ENCODE results near the gene DUOXA1.

Gene DUOXA1, protein sequence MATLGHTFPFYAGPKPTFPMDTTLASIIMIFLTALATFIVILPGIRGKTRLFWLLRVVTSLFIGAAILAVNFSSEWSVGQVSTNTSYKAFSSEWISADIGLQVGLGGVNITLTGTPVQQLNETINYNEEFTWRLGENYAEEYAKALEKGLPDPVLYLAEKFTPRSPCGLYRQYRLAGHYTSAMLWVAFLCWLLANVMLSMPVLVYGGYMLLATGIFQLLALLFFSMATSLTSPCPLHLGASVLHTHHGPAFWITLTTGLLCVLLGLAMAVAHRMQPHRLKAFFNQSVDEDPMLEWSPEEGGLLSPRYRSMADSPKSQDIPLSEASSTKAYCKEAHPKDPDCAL

DNA sequence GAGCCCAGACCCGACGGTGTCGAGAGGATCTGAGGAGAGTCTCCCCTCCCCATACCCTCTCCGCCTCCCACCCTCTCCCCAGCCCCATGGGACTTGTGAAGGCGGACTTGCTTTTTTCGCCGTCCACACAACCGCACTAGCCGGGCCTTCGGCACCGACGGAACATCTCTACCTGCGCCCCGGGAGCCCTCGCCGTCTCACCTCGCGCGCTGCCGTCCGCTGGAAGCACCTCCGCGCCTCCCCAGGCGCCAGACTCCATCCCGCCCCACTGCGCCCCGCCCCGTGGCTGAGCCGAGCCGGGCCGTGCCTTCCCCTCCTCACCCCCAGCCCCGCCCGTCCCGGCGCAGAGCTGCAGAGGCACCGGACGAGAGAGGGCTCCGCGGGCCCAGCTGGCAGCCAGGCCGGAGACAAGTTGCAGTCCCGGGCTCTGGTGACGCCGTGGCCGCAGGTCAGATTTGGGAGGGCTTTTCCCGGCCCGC, at the start of gene DUOXA1, which contains the start of gene DUOX1:
DUOXA1 (minus strand) TSS at position 229 of the 479 bp plus-strand sequence. CDS start 6,865 bp downstream, outside the sequence.
DUOX1 (plus strand) TSS at position 344 of the 479 bp plus-strand sequence. CDS start 1,973 bp downstream, outside the sequence.
- peaks cover 7% of the 10 kb centered on the region for H3K4me1 Mint-ChIP-seq
- H3K27ac Mint-ChIP-seq = no peak within 1 kb of the TSS
- DNase-seq (ENCODE audit: low spot score in 2 of 2) (no peak), ATAC-seq (peak; percentile 54)
- peak within 1 kb of the TSS; percentile 23 for H3K4me3 Mint-ChIP-seq
- no peaks in the 10 kb centered on the region for H3K36me3 Mint-ChIP-seq
- no peaks in the 10 kb centered on the region for H3K9me3 Mint-ChIP-seq

- H3K36me3 Mint-ChIP-seq = peaks cover 42% of the 10 kb centered on the region
- ATAC-seq = no peak
- no peak for DNase-seq (ENCODE audit: low spot score in 2 of 2)
- no peak overlapping the region for H3K4me3 Mint-ChIP-seq
- peaks cover 21% of the 10 kb centered on the region for H3K4me1 Mint-ChIP-seq
- H3K27ac Mint-ChIP-seq = no peak overlapping the region
- H3K9me3 Mint-ChIP-seq = no peaks in the 10 kb centered on the region
Measured at GRCh38 chr15:45177285-45177684, 47.6 kb upstream of the DUOXA1 start.

GRCh38 chr15:45174577-45174976, 44.9 kb upstream of the DUOXA1 start:
- ATAC-seq (no peak), DNase-seq (ENCODE audit: low spot score in 2 of 2) (no peak)
- H3K36me3 Mint-ChIP-seq = peaks cover 37% of the 10 kb centered on the region
- no peak overlapping the region for H3K4me3 Mint-ChIP-seq
- H3K9me3 Mint-ChIP-seq = no peaks in the 10 kb centered on the region
- H3K4me1 Mint-ChIP-seq = peaks cover under 1% of the 10 kb centered on the region
- peak overlapping the region; percentile 46 for H3K27ac Mint-ChIP-seq

GRCh38 chr15:45174069-45174468, 44.4 kb upstream of the DUOXA1 start:
- no peak for ATAC-seq
- Mint-ChIP-seq H3K9me3 (no peaks in the 10 kb centered on the region), H3K4me1 (no peaks in the 10 kb centered on the region), H3K27ac (no peak overlapping the region), H3K4me3 (no peak overlapping the region), H3K36me3 (peaks cover 37% of the 10 kb centered on the region)
- DNase-seq (ENCODE audit: low spot score in 2 of 2) = no peak

DNA sequence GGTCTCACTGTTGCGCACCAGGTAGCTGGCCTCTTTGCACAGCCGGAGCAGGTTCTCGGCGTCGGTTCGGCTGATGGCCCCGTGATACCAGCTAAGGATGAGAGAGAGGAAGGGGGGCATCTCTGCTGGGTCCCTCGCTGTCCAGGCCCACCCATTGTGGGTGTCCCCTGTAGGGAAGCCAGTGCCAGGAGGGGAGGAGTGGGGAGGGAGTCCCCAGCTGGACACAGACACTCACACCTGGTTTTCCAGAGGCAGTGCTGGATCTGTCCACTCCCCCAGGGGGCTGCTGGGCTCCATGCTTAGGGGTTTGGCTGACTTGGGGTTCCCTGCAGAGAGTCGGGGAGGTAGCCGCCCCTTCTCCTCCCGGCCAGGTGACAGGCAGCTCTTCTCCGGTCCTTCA, 42.2 kb upstream of the DUOXA1 start:
- Mint-ChIP-seq H3K4me1 (peaks cover 13% of the 10 kb centered on the region), H3K9me3 (no peaks in the 10 kb centered on the region), H3K36me3 (peaks cover 38% of the 10 kb centered on the region), H3K27ac (no peak overlapping the region), H3K4me3 (no peak overlapping the region)
- no peak for ATAC-seq
- no peak for DNase-seq (ENCODE audit: low spot score in 2 of 2)

DNA sequence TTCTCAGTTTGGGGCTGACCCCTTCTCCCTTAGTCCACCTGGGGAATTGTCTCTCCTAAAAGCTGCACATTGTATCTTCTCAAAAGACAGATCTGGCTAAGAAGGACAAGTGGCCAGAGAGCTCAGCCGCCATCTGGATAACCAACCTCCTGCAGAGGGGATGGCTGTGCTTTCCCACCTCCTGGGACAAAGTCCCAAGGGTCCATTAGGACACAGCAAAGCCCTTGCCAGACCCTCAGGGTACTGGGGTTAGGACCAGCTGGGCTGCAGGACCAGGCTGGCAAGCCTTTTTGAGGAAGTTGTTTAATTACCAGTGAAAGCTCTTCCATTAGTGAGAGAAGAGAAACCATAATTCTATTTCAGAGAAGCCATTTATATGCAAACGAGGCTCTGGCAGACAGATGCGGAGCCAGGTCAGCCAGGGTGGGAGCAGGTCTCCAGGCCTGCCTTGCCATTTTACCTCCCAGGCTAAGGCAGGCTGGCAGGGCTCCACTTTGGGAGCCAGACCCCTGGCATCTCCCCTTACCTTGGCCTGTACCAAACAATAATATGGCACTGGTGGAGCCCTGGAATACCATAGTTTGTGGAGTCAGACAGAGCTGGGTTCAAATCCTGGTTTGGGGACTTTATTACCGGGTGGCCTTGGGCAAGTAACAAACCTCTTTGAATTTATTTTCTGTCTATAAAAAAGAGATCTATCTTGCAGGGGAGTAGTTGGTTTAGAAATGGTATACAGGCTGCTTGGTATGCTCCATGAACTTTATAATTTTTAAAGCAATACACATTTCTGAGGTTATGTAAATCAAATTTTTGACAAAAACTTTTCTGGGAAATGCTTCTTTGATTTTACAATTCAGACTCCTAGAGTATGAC, 40.2 kb upstream of the DUOXA1 start:
- no peak overlapping the region for H3K27ac Mint-ChIP-seq
- peaks cover 30% of the 10 kb centered on the region for H3K36me3 Mint-ChIP-seq
- no peak overlapping the region for H3K4me3 Mint-ChIP-seq
- H3K9me3 Mint-ChIP-seq = no peaks in the 10 kb centered on the region
- no peak for ATAC-seq
- no peak for DNase-seq (ENCODE audit: low spot score in 2 of 2)
- H3K4me1 Mint-ChIP-seq = peaks cover 27% of the 10 kb centered on the region

DNA sequence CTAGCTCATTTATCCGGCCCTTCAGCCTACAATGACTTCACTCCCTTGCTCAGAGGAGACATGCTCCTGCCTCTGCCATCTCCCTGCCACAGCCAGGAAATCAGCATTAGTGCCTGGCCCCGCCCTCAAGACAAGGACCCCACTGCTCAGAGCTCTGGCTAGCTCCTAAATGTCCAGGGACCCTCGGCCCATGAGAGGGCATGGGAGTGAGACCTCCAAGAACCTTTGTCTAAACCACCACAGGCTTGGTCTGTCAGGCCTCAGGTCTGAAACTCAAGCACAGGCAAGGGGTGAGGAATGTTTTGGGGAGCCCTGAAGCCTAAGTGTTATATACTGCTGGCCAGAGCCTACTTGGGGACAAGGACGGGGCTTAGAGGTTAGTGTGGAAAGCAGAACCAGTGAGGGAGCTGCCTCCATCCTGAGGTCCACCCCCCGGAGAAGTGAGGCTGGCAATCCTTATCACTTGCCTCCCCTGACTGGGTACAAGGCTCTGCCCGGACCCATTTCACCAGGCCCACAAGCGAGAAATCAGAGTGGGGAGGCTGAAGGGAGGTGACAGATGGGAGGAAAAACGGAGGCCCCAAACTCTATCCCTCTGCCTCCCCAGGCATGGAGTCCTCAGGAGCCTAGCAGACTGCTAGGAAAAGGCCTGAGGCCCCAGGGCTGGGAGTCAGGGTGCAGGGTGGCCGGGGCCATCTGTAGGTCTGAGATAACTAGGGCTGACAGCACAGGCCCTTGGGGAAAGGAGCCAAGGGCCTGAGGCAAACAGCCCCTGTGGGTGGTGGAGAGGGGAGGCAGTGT, 39.3 kb upstream of the DUOXA1 start:
- no peaks in the 10 kb centered on the region for H3K9me3 Mint-ChIP-seq
- peak overlapping the region; percentile 64 for H3K4me3 Mint-ChIP-seq
- peaks cover 29% of the 10 kb centered on the region for H3K36me3 Mint-ChIP-seq
- DNase-seq (ENCODE audit: low spot score in 2 of 2) (no peak), ATAC-seq (no peak)
- H3K27ac Mint-ChIP-seq = peak overlapping the region; percentile 90
- peaks cover 30% of the 10 kb centered on the region for H3K4me1 Mint-ChIP-seq

GRCh38 chr15:45168286-45168685, 38.6 kb upstream of the DUOXA1 start:
- ATAC-seq (no peak), DNase-seq (ENCODE audit: low spot score in 2 of 2) (no peak)
- H3K4me3 Mint-ChIP-seq = peak overlapping the region; percentile 64
- H3K4me1 Mint-ChIP-seq = peaks cover 32% of the 10 kb centered on the region
- peak overlapping the region; percentile 90 for H3K27ac Mint-ChIP-seq
- H3K9me3 Mint-ChIP-seq = no peaks in the 10 kb centered on the region
- peaks cover 34% of the 10 kb centered on the region for H3K36me3 Mint-ChIP-seq

DNA sequence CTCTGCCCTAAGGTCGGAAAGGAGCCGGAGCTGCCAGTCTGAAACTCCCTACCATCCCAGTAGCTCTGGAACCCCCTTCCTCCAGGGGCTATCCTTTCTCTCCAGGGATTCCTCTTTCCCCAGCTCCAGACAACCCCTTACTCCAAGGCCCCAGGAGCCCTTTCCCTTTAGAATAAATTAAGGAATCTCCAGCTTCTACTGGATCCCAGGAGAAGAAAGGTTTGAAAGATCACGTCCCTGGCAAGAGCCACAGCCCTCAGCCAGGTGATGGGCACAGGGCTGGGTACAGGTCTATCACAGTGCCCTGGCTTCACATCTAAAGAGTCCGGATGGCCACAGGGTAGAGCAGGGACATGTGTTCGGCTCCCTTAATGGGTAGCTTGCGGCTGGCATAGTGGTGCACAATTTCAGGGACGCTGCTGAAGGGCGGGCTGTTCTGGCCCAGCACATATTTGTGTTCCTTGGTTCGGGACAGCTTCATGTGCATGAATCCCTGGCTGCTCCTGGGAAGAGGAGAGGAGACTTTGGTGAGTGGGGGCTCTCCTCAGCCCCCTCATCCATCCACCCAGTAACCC, 38.0 kb upstream of the DUOXA1 start:
- Mint-ChIP-seq H3K4me3 (peak overlapping the region; percentile 64), H3K4me1 (peaks cover 38% of the 10 kb centered on the region), H3K9me3 (no peaks in the 10 kb centered on the region), H3K36me3 (peaks cover 38% of the 10 kb centered on the region), H3K27ac (peak overlapping the region; percentile 90)
- no peak for DNase-seq (ENCODE audit: low spot score in 2 of 2)
- ATAC-seq = no peak

- peaks cover 40% of the 10 kb centered on the region for H3K4me1 Mint-ChIP-seq
- peak; percentile 93 for ATAC-seq
- peak overlapping the region; percentile 90 for H3K27ac Mint-ChIP-seq
Measured at GRCh38 chr15:45166834-45167630, 37.4 kb upstream of the DUOXA1 start.

DNA sequence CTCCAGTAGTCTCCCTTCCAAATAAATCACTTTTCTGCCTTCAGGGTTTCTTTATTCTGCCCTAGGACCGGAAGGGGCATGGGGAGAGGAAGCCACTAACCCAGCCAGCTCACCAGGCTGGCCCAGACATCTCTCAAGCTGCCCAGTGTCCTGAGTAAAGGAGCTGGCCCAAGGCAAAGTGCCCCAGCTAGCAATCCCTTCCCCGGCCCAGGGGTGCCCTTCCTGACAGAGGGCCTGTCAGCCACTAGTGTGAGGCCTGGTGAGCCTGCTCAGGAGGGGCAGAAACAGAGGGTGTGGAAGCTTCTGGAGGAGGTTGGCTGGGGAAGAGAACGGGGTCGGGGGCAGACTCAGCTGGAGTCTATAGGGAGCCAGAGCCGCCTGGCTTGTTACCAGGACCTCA, 35.9 kb upstream of the DUOXA1 start:
- H3K27ac Mint-ChIP-seq = peak overlapping the region; percentile 84
- ATAC-seq = no peak
- H3K4me1 Mint-ChIP-seq = peaks cover 44% of the 10 kb centered on the region
- H3K4me3 Mint-ChIP-seq = peak overlapping the region; percentile 64
- no peak for DNase-seq (ENCODE audit: low spot score in 2 of 2)
- peaks cover 60% of the 10 kb centered on the region for H3K36me3 Mint-ChIP-seq
- no peaks in the 10 kb centered on the region for H3K9me3 Mint-ChIP-seq

More at GRCh38 chr15:45166834-45167630, 37.4 kb upstream of the DUOXA1 start:
- Mint-ChIP-seq H3K9me3 (no peaks in the 10 kb centered on the region), H3K4me3 (peak overlapping the region; percentile 64), H3K36me3 (peaks cover 45% of the 10 kb centered on the region)
- peak; percentile 72 to 93 for DNase-seq (ENCODE audit: low spot score in 2 of 2)

- Mint-ChIP-seq H3K27ac (peak overlapping the region; percentile 84), H3K9me3 (no peaks in the 10 kb centered on the region), H3K4me1 (peaks cover 50% of the 10 kb centered on the region), H3K4me3 (peak overlapping the region; percentile 64), H3K36me3 (peaks cover 66% of the 10 kb centered on the region)
- ATAC-seq = no peak
- DNase-seq (ENCODE audit: low spot score in 2 of 2) = no peak
Measured at GRCh38 chr15:45164914-45165313, 35.2 kb upstream of the DUOXA1 start.

GRCh38 chr15:45163508-45163856, 33.8 kb upstream of the DUOXA1 start:
- Mint-ChIP-seq H3K9me3 (no peaks in the 10 kb centered on the region), H3K27ac (peak overlapping the region; percentile 60), H3K4me3 (no peak overlapping the region), H3K36me3 (peaks cover 70% of the 10 kb centered on the region), H3K4me1 (peaks cover 53% of the 10 kb centered on the region)
- ATAC-seq (no peak), DNase-seq (ENCODE audit: low spot score in 2 of 2) (no peak)
